ENCODE measurements around the gene TMEM150B.
A peak's percentile ranks its signal among the peaks of the same experiment; 100 is the strongest.

The TMEM150B gene

GRCh38 chr19:55319785-55320184 is 5.4 kb downstream of the TMEM150B start:
- no peak overlapping the region for H3K4me3 ChIP-seq (ENCODE audit: control insufficient read depth, low read depth, low read length)
- peak; percentile 27 for DNase-seq (ENCODE audit: low read depth)
- no peak for TF ChIP-seq CTCF (conservative IDR thresholded peaks at IDR 0.05; ENCODE audit: control insufficient read depth, insufficient read depth, low read depth, low read length)

DNA sequence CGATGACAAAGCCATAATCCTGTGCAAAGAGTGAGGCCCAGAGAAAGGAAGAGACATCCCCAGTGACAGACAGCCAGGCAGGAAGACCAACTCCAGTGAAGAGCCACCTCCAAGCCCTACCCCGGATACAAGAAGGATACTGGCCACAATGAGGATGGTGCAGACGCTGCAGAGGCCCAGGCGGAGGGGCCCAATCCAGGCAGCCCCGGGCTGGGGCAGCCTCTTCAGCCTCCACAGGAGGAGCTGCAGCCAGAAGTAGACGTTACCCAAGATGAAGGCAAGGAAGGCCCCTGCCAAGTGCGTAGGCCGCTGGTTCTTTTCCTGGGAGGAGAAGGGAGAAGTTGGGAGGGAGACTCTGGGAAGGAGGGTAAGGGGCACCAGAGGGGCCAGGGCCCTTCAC is 8.5 kb downstream of the TMEM150B start:
- TF ChIP-seq CTCF (conservative IDR thresholded peaks at IDR 0.05; ENCODE audit: control insufficient read depth, insufficient read depth, low read depth, low read length) = no peak

GRCh38 chr19:55315956-55316525 is 9.1 kb downstream of the TMEM150B start:
- TF ChIP-seq CTCF (conservative IDR thresholded peaks at IDR 0.05; ENCODE audit: control insufficient read depth, insufficient read depth, low read depth, low read length) = no peak
- DNase-seq (ENCODE audit: low read depth) = no peak
- H3K4me3 ChIP-seq (ENCODE audit: control insufficient read depth, low read depth, low read length) = no peak overlapping the region

More for the DNA sequence above, 8.5 kb downstream of the TMEM150B start:
- no peak for DNase-seq (ENCODE audit: low read depth)
- H3K4me3 ChIP-seq (ENCODE audit: control insufficient read depth, low read depth, low read length) = no peak overlapping the region

DNA sequence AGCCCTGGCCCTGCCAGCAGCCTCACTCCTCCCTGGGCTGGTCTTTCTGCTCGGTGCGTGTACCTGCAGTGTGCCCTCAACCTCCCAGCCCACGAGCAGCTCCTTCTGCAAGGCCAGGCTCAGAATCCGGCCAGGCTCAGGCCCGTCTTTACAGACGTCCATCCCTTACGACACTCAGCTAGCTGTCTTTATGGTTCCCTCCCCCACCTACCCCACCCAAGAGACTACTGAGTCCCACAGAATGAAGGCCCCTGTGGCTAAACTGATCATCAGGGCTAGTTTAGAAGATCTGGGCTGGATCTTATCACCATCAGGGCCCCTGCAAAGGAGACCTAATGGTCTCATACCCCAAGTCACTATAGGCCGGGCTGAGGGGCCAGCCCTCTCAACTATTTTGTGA is 10.7 kb downstream of the TMEM150B start:
- TF ChIP-seq CTCF (conservative IDR thresholded peaks at IDR 0.05; ENCODE audit: control insufficient read depth, insufficient read depth, low read depth, low read length) = no peak
- DNase-seq (ENCODE audit: low read depth) = no peak
- H3K4me3 ChIP-seq (ENCODE audit: control insufficient read depth, low read depth, low read length) = no peak overlapping the region

- no peak for TF ChIP-seq CTCF (conservative IDR thresholded peaks at IDR 0.05; ENCODE audit: control insufficient read depth, insufficient read depth, low read depth, low read length)
- no peak overlapping the region for H3K4me3 ChIP-seq (ENCODE audit: control insufficient read depth, low read depth, low read length)
- no peak for DNase-seq (ENCODE audit: low read depth)
These were observed 12.3 kb downstream of the TMEM150B start for GRCh38 chr19:55312621-55313512.

- H3K4me3 ChIP-seq (ENCODE audit: control insufficient read depth, low read depth, low read length) = no peak overlapping the region
- DNase-seq (ENCODE audit: low read depth) = no peak
- no peak for TF ChIP-seq CTCF (conservative IDR thresholded peaks at IDR 0.05; ENCODE audit: control insufficient read depth, insufficient read depth, low read depth, low read length)
These were observed 13.3 kb downstream of the TMEM150B start for GRCh38 chr19:55311797-55312196.
